ENCODE measurements around the gene SMYD3.

DNA sequence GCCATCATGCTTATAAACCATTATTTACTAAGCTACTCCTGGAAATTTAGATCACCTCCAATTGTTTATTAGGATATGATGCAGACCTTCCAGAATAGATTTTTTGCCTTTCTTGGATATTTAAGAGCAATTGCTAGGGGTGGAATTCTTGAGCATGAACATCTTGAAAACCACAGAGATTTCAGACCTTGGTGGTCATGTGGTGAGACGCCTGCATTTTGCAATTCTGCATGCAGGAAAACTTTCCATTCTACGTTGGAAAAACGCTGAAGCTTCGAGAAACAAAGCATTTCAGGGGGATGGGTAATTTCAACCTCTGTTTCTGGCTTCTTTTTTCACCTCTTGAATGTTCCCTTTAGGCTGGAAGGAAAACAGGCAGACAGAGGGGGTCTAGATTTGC, 756.0 kb downstream of the SMYD3 start:
- TF ChIP-seq POLR2A (IDR thresholded peaks at IDR 0.05; ENCODE audit: low read depth, low read length), result no peak
- TF ChIP-seq EZH2 (IDR thresholded peaks at IDR 0.05; ENCODE audit: borderline replicate concordance, low read depth, low read length, severe bottlenecking), result no peak
- TF ChIP-seq, protein P1, sequence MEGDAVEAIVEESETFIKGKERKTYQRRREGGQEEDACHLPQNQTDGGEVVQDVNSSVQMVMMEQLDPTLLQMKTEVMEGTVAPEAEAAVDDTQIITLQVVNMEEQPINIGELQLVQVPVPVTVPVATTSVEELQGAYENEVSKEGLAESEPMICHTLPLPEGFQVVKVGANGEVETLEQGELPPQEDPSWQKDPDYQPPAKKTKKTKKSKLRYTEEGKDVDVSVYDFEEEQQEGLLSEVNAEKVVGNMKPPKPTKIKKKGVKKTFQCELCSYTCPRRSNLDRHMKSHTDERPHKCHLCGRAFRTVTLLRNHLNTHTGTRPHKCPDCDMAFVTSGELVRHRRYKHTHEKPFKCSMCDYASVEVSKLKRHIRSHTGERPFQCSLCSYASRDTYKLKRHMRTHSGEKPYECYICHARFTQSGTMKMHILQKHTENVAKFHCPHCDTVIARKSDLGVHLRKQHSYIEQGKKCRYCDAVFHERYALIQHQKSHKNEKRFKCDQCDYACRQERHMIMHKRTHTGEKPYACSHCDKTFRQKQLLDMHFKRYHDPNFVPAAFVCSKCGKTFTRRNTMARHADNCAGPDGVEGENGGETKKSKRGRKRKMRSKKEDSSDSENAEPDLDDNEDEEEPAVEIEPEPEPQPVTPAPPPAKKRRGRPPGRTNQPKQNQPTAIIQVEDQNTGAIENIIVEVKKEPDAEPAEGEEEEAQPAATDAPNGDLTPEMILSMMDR (IDR thresholded peaks at IDR 0.05; ENCODE audit: extremely low read depth in 1 of 2, insufficient read depth in 1 of 2, low read depth in 1 of 2, low read length in 2 of 2), result no peak
- no peak for TF ChIP-seq POLR2AphosphoS5 (IDR thresholded peaks at IDR 0.05; ENCODE audit: insufficient read depth, low read depth, low read length)
- TF ChIP-seq, protein P2, sequence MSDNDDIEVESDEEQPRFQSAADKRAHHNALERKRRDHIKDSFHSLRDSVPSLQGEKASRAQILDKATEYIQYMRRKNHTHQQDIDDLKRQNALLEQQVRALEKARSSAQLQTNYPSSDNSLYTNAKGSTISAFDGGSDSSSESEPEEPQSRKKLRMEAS (IDR thresholded peaks at IDR 0.05; ENCODE audit: insufficient read depth, insufficient read length), result no peak
- no peak for TF ChIP-seq GATA2 (IDR thresholded peaks at IDR 0.05; ENCODE audit: insufficient read depth, insufficient read length, low read depth, low read length)
- TF ChIP-seq MYC (IDR thresholded peaks at IDR 0.05; ENCODE audit: low read depth, low read length), result no peak
